Stimulated activated CD4-positive, alpha-beta T cell treated with anti-CD3 and anti-CD28 coated beads, Interleukin-12 subunit alpha, Interleukin-12 subunit beta, amount 100 ng/mL, for 48 hours (primary cell): Measurements from ENCODE around the gene COA8.
"Not testable (repeated sequence)": the region's sequence is repeated elsewhere in the genome, so short reads cannot be mapped to it uniquely, and the experiment has no call there.

Experiments
- DNase-seq, 3 donors: peaks; one replicate each; pipeline ENCODE4 v3.0.0-alpha.2; 2020; ENCODE audit warnings: low read depth in 2 of 3, low spot score in 1 of 3

Gene COA8

GRCh38 chr14:103569408-103569807, 6.6 kb downstream of the COA8 start:
- no peak for DNase-seq

DNA sequence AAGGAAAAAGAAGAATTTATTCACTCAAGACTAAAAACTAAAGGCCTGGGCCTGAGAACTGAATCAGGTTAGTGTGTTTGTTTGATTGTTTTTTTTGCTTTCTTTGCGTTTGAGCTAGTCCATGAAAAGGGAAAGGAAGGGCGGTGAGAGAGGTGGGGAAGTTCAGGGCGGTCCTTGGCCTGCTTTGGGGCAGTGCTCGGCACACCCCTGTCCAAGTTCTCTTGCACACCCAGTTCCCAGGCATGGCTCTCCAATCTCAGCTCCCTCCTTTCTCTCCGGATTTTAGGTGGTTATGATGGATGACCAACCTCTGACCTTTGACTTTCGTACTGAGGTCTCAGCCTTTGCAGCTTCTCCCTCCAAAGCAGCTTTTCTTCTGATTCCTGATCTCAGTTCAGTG, 11.3 kb downstream of the COA8 start:
- no peak for DNase-seq

DNA sequence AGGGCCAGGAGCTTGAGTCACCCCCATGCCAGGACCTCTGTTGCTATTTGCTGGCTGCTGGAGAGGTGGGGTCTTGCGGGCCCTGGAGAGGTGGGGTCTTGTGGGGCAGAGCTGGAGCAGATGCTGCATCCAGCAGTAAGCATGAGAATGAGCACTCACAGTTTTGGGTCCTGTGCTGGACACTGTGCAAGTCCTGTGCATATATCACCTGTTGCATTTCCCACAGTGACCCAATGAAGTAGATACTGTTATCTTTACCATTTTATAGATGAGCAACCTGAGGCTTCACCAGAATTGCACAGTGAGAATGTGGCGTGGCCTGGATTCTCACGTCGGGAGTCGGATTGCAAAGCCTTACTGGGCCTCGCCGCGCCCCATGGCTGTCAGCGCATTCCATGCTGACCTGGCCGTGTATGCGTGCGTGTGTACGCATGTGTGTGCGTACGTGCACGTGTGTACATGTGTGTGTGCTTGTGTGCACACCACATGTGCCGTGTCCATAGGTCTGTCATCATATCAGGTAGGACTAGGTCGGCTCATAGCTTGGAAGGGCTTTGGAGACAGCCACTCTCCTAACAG, 12.0 kb downstream of the COA8 start:
- no peak for DNase-seq

- no peak for DNase-seq
Measured at GRCh38 chr14:103576371-103577024, 13.7 kb downstream of the COA8 start.

- no peak for DNase-seq
Measured at GRCh38 chr14:103578401-103579075, 15.8 kb downstream of the COA8 start.

GRCh38 chr14:103581206-103581605, 18.4 kb downstream of the COA8 start:
- DNase-seq, result no peak

- no peak for DNase-seq
Measured at GRCh38 chr14:103581954-103582703, 19.4 kb downstream of the COA8 start.

- no peak for DNase-seq
Measured at GRCh38 chr14:103584326-103584915, 21.7 kb downstream of the COA8 start.

GRCh38 chr14:103593577-103593976, 30.8 kb downstream of the COA8 start:
- no peak for DNase-seq

- no peak for DNase-seq
Measured at GRCh38 chr14:103594265-103594664, 31.5 kb downstream of the COA8 start.

- peak in 1 of 3 donors; percentile 7 for DNase-seq
Measured at GRCh38 chr14:103597623-103598377, 35.0 kb downstream of the COA8 start.

GRCh38 chr14:103600503-103600902, 37.7 kb downstream of the COA8 start:
- DNase-seq, result no peak

DNA sequence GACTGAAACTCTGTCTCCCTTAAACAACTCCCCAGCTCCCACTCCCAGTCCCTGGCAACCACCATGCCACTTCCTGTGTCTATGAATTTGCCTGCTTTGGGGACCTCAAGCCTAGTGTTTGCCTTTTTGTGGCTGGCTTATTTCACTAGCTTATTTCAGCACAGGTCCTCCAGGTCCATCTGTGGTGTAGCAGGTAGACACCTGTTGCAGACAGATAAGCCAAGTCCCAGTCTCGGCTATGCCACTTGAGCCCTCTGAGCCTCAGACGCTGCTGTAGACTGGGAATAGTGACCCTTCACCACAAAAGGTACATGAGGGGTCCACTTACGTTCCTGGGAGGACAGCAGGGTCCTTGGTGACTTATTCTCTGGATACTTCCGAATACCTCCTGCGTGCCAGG, 41.9 kb downstream of the COA8 start:
- DNase-seq, result no peak

DNA sequence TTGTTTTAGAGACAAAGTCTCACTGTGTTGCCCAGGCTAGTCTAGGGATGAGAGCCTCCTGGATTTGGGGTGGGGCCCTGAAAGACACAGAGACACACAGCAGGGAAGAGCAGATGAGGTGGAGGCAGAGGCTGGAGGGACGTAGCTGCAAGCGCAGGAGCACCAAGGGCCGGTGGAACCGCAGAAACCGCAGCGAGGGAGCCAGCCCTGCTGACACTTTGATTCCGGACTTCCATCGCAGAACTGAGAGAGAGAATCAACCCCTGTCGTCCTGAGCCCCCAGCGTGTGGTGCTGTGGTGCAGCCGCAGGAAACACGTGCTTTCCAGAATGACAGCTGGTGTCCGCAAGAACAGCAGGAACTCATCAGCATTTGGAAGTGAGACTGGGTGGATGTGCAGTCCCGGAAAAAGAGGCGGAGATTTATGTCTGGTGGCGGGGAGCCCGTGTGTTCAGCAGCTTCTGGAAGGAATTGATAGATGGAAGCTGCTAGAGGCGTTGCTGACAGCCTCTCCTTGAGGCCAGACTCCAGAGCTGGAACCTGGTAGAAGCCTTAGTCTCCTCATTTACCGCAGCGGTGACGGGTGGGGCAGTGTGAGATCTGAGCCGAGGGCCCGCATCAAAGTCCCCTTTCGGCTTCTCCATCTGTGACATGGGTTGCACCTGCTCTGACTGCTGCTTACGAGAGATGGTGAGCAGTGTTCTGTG, 44.4 kb downstream of the COA8 start:
- peak in 1 of 3 donors; percentile 34 for DNase-seq

DNA sequence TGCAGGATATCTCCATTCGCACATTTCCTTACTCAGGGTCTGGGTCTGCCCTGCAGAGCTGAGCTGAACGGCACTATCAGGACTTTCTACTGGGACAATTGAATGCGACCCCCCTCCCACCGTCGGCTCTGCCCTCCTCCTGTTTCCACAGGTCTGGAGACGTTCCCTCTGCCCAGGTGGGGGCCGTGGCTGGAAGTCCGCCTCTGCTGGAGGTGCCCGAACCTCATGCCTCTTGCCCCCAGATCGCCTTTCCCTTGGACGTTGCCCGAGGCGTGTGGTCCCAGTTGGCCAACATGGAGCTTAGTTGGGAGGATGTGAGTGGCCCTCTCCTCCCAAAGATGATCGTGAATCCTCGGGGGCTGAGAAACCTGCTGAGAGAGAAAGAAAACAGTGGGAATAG, 45.1 kb downstream of the COA8 start:
- DNase-seq, result no peak

DNA sequence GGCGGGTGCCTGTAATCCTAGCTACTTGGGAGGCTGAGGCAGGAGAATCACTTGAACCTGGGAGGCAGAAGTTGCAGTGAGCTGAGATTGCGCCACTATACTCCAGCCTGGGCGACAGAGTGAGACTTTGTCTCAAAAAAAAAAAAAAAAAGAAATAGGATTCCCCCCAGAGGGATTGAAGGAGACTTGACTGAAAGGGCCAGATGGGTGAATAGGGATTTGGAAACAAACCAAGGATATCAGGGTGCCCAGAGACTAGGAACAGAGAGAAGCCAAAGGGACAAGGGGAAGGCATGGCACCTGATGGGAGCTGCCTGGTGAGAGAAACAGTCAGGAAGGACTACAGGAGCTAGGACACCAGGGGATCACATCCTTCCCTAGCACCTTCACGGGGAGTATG, 46.3 kb downstream of the COA8 start:
- not testable (repeated sequence) for DNase-seq

DNA sequence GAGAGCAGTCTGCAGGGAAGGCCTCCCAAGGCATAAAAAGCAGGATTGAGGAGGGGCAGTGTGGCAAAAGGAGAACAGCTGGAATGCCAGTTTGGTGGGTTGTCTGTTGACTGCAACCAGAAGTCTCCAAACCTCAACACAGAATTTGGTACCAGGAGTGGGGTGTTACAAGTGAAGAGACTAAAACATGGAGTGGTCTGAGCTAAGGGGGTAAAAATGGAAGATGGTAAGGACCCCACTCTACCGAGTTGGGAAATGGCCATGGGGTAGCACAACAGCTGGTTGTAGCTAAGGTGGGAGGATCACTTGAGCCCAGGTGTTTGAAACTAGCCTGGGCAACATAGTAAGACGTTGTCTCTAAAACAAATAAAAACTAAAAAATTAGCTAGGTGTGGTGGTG, 48.5 kb downstream of the COA8 start:
- no peak for DNase-seq

DNA sequence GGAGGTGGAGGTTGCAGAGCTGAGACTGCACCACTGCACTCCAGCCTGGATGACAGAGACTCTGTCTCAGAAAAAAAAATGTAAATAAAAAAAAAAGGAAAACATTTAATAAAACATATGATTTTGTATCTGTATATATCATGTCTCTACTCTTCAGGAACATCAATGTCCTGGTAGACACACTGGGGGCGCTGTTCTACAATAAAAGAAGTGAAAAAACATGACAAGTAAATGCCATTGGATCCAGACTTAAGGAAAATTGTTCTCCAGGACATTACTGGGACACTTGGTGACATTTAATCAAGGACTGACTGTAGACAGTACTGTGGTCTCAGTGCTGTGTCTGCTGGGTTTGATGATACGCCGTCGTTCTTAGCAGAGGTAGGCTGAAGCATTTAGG, 50.8 kb downstream of the COA8 start:
- DNase-seq, result no peak

- no peak for DNase-seq
Measured at GRCh38 chr14:103616635-103617300, 54.0 kb downstream of the COA8 start.

DNA sequence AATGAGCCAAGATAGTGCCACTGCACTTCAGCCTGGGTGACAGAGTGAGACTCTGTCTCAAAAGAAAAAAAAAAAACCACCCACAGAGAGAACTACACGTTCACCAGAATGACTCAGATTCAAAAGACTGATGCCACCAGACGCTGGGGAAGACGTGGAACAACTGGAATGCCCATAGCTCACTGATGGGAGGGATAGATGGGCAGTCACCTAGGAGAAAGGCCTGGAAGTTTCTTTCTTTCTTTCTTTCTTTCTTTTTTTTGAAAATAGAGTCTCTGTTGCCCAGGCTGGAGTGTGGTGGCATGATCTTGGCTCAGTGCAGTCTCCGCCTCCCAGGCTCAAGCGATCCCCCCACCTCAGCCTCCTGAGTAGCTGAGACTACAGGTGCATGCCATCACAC, 56.3 kb downstream of the COA8 start:
- no peak for DNase-seq
